NCI-H1436 (cell line): ENCODE data around the gene CR1.
"Not testable (repeated sequence)": the region's sequence is repeated elsewhere in the genome, so short reads cannot be mapped to it uniquely, and the experiment has no call there.

ENCODE experiments used
- DNase-seq: peaks from one replicate; lab custom pipeline; 2025; lab: John Stamatoyannopoulos, UW

Gene CR1

DNA sequence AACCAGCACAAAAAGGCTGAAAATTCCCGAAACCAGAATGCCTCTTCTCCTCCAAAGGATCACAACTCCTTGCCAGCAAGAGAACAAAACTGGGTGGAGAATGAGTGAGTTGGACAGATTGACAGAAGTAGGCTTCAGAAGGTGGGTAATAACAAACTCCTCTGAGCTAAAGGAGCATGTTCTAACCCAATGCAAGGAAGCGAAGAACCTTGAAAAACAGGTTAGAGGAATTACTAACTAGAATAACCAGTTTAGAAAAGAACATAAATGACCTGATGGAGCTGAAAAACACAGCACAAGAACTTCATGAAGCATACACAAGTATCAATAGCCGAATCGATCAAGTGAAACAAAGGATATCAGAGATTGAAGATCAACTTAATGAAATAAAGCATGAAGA is 93.5 kb downstream of the CR1 start:
- DNase-seq = not testable (repeated sequence)

DNA sequence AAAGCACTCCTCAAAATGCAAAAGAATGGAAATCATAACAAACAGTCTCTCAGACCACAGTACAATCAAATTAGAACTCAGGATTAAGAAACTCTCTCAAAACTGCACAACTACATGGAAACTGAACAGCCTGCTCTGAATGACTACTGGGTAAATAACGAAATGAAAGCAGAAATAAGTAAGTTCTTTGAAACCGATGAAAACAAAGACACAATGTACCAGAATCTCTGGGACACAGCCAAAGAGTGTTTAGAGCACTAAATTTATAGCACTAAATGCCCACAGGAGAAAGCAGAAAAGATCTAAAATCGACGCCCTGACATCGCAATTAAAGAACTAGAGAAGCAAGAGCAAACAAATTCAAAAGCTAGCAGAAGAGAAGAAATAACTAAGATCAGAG is 95.2 kb downstream of the CR1 start:
- DNase-seq = not testable (repeated sequence)

DNA sequence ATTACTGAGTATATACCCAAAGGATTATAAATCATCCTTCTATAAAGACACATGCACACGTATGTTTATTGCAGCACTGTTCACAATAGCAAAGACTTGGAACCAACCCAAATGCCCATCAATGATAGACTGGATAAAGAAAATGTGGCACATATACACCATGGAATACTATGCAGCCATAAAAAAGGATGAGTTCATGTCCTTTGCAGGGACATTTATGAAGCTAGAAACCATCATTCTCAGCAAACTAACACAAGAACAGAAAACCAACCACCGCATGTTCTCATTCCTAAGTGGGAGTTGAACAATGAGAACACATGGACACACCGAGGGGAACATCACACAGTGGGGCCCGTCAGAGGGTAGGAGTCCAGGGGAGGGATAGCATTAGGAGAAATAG is 98.1 kb downstream of the CR1 start:
- DNase-seq = not testable (repeated sequence)

DNA sequence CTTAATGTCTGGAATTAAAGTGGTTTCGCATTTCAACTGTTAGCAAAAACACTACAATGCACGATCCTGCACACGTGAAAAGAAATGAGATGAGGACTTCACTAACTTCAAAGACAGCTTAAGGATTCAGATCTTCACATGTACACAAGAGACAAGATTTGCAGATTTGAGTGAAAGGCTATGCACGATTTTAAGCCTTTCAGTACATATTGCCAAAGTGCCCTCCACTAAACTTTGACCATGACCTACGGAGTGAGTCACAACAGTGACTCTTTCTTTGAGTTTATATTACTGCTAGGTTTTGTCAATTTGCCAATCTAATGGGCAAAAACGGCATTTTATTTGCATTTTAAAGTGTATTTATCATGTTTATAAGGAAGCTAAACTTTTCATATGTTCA is 107.8 kb downstream of the CR1 start:
- DNase-seq = no peak

DNA sequence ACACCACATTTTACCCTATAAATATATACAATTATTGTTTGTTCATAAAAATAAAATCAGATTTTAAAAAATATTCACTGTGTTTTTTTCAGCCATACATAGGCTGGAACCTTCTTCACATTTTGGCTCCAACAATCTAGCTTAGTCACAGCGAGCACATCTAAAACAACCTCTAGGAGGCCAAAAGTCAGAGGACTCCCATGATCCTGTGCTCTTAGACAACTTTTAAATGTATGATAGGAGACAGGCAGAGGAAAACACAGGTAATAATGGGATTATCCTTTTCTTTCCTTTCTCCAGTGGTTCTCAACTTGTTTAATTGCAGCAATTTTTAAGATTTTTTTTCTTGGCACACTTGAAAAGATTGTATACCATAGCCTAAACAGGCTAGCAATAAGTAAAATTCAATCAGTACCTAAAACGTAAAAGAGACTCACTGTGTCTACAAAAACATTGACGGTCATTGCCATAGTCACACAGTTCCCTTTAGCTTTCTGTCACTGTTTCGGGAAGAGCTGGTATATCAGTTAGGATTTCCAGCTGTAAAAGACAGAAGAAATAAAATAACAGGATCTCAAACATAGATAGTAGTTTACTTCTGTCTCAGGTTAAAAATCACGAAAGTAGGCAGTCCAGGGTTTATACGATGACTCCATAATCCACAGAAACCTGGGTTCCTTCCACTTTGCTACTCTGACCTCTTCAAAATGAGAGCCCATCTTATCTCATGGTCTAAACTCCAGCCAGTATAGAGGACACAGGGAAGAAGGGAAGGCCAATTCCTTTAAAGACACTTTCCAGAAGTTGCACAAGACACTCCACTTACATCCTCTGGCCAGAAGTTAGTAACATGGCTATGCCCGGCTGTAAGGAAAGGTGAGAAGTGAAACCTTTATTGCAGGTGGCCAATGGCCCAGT is 109.7 kb downstream of the CR1 start:
- no peak for DNase-seq

DNA sequence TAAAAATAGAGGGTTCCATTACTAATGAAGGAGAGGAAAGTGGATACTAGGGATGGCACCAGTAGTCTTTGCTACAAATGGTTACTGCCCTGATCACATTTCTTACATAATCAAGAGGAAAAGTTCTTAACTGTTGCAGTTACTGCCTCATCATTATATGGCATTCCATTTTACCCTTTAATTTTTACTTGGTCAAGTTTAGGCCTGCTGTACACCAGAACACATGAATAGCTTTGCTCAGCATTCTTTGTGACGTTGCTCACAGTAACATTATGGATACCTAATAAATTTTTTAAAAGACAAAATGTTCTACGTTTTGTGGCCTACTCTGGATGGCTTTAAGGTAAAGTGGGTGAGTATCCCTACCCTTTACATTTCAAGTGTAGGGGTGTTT is 110.4 kb downstream of the CR1 start:
- DNase-seq = no peak

DNA sequence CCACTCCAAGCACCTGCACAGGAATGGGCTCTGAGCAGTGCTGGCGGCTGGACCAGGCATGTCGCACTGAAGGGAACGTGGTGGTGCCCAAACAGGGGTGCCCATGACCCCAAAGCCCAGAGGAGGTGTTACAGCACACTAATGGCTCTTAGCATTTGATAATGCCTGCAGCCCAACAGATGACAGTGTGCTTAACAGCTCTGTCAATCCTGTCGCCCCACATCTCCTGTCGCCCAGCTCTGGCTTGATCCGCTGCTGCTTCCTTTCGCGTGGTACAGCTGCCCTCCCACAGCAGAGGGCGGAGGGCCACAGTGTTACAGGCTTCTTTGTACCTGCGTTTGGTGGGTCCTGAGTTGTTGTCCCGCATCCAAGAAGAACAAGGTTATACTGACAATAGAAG is 116.8 kb downstream of the CR1 start:
- no peak for DNase-seq

DNA sequence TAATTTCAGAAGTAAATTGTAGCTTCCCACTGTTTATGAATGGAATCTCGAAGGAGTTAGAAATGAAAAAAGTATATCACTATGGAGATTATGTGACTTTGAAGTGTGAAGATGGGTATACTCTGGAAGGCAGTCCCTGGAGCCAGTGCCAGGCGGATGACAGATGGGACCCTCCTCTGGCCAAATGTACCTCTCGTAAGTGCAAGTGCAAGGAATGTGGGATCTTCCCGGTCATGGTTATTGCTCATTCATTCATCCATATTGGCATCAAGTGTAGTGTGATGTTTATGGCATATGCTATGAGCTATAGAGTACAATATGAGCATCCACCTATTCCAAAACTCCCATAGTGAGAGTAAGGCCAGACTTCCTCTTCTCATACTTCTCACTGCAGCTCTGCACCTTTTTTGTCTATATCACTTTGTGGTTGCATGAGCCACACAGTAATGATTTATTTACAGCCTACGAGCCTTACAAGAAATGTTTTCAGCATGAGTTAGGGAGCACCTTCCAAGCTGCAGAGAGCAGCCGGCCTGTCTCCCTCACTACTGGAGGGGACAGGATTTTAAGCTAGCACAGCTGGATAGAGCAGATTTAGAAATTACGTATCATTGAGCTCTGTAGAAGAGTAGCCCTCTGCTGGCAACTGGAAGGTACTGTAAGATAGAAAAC is 124.0 kb downstream of the CR1 start:
- DNase-seq = peak; percentile 34

DNA sequence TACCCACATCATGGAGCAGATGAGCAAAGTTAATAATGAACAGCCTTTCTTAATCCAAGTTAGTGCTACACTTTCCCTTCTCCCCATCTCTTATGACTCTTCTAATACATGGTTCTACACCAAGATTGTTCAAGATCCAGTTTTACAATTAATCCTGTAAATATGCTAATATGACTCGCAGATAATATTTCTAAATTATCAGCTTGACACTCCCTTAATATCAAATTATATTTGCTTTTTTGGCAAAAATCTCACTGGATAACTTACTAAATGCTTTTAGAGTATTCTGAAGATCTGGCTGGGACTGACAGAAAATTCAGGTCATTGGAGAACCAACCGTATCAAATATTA is 124.6 kb downstream of the CR1 start:
- DNase-seq = no peak

DNA sequence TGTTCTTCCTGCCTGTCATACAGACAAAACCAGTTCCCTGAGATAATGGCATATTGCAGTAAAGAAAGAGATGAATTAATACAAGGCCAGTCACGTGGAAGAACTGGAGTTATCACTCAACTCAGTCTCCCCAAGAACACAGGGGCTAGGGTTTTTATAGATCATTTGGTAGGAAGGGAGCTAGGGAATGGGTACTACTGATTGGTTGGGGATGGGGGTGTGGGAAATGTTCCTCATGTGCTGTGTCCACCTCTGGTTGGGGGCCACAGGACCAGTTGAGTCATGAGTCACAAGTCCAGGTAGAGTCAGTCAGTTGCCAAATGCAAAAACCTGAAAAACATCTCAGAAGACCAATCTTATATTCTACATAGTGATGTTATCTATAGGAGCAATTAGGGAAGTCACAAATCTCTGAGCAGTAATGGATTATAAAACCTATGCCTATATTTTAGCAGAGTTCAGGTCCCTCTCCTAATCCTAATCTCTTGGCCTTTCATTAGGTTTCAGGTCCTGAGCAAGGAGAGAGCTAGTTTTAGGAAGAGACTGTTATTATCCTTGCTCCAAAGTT is 129.6 kb downstream of the CR1 start:
- DNase-seq = not testable (repeated sequence)

DNA sequence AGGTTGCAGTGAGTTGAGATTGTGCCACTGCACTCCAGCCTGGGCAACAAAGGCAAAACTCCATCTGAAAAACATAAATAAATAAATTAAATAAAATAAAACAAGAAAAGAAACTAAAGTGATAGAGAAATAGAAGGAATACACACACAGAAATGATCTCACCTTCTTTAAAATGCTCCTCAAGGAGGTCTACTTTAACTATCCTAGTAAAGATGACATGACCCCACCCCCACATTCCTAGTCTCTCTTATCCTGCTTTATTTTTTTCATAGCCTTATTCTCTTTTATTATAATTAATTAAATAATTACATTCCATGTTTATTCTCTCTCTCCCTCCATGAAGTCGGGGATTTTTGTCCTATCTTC is 131.0 kb downstream of the CR1 start:
- DNase-seq = no peak

DNA sequence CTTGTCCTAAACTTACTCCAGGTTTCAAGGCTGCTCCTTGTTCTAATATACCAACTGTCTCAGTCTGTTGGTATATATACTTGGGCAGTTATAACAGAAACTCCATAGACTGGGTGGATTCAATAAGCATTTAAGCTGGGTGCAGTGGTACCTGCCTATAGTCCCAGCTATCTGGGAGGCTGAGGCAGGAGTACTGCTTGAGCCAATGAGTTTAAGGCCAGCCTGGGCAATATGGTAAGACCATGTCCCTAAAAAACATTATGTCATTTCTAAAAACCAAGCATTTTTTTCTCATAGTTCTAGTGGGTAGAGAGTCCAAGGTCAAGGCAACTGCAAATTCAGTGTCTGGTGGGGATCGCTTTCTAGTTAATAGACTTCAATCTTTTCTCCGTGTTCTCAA is 131.5 kb downstream of the CR1 start:
- no peak for DNase-seq

DNA sequence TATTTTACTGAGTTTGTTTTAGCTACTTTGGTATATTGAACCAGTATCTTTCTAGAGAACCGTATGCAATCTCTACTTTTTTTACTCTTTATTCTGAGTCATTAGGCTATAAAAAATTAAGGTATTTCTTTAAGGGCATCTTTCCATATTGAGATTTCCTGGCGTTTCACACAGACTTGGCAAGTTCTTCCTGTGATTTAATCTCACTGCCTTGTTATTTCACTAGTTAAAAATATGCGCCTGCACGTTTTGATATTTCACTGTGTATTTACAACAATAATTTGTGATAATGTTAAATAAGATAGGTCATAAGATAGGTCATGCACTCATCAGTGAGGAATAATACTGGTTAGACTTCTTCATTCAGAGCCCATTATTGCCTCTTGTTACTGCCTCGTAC is 132.8 kb downstream of the CR1 start:
- no peak for DNase-seq

DNA sequence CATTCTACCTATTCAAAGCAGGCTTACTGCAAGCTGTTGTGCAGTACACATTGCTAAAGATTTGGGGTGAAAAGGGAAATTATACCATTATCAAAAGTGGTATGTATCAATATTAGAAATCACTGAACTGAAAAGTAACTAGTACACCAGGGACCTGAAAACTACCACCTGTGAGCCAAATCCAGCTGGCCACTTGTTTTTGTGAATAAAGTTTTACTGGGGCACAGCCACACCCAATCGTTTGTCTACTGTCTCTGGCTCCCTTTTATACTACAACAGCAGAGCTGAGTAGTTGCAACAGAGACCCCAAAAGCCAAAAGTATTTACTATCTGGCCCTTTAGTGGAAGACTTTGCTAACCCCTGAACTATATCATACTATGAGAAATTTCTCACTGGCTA is 135.2 kb downstream of the CR1 start:
- no peak for DNase-seq

DNA sequence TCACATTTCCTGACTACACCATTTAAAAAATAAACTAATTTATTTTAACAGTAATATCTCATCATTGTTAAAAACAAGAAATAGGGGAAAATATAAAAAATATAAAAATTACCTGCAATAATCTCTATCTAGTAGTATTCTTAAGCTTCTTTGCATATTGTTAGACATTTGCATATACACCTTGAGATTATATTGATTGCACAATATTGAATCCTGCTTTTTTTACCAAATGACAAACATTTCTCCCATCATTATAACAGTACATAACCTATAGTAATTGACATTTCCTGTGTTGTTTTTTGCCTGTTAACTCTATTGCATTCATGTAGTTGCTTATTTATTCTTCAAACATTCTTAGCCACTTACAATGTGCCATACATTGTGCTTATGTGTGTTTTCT is 137.3 kb downstream of the CR1 start:
- DNase-seq = no peak

DNA sequence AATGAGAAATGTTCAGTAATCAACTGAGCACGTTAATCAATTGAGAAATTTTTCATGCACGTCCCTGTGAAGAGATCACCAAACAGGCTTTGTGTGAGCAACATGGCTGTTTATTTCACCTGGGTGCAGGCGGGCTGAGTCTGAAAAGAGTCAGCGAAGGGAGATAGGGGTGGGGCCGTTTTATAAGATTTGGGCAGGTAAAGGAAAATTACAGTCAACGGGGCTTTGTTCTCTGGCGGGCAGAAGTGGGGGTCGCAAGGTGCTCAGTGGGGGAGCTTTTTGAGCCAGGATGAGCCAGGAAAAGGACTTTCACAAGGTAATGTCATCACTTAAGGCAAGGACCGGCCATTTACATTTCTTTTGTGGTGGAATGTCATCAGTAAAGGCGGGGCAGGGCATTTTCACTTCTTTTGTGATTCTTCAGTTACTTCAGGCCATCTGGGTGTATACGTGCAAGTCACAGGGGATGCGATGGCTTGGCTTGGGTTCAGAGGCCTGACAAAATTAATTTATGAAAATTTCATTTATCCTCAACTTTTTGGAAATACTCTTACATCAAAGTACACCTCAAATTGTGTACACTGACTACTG is 137.8 kb downstream of the CR1 start:
- not testable (repeated sequence) for DNase-seq

DNA sequence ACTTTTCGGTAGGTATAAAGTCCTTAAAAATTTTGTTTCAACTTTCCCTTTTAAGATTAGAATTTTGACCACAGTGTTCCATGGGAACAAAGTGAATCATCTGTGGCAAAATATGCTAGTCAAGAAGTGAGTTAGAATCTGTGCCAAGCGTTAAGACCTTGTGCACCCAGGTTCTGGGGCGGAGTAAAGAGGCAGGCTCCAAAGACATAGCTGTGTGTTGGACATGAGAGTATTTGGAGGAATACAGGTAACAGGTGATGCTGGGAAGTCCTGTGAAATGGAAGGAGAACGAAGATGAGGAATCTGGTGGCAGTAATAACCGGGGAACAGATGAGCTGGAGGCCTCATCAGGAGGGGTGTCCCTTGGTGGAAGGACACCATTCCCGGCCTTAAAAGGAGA is 138.3 kb downstream of the CR1 start:
- not testable (repeated sequence) for DNase-seq

DNA sequence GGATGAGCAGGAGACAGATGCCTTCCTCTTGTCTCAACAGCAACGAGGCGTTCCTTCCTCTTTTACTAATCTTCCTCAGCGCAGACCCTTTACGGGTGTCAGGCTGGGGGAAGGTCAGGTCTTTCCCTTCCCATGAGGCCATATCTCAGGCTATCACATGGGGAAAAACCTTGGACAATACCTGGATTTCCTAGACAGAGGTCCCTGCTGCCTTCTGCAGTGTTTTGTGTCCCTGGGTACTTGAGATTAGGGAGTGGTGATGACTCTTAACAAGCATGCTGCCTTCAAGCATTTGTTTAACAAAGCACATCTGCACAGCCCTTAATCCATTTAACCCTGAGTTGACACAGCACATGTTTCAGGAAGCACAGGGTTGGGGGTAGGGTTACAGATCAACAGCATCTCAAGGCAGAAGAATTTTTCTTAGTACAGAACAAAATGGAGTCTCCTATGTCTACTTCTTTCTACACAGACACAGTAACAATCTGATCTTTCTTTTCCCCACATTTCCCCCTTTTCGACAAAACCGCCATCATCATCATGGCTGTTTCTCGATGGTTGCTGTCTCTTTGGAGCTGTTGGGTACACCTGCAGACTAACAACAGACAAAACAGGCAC is 139.7 kb downstream of the CR1 start:
- not testable (repeated sequence) for DNase-seq

DNA sequence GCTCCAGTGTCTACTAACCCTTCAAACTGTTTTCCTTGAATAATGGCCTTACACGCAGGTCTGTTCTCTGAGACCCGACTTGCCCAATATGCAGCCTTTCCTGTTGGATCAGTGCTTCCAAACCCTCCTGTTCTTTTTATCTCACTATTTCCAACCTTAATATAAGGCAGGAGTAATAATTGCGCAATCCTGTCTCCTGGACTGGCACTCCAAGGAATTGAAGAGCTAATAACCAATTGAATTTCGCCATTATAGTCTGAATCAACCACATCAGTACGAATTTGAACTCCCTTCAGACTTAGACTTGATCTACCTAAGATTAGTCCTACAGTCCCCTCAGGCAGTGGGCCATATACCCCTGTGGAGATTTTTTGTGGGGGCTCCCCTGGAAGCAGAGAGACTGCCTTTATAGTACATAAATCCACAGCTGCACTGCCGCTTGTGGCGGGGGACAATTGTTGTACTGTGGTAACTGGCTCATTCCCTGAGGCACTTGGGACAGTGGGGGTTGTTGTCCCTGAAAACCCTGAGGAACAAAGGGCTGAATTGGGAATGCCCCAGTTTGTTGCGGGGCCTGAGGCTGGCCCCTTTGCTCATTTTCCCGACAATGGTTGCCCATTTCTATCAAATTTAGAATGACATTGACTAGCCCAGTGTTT is 142.7 kb downstream of the CR1 start:
- not testable (repeated sequence) for DNase-seq

DNA sequence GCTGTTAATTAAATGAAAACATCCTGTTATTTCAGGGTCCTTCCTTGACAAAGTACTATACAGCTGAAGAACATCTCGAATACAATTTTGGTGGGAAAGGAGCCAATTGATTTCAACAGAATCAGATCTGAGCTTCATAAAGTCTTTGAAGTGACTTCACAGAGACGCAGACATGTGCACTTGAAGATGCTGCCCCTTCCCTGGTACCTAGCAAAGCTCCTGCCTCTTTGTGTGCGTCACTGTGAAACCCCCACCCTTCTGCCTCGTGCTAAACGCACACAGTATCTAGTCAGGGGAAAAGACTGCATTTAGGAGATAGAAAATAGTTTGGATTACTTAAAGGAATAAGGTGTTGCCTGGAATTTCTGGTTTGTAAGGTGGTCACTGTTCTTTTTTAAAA is 143.4 kb downstream of the CR1 start:
- not testable (repeated sequence) for DNase-seq

DNA sequence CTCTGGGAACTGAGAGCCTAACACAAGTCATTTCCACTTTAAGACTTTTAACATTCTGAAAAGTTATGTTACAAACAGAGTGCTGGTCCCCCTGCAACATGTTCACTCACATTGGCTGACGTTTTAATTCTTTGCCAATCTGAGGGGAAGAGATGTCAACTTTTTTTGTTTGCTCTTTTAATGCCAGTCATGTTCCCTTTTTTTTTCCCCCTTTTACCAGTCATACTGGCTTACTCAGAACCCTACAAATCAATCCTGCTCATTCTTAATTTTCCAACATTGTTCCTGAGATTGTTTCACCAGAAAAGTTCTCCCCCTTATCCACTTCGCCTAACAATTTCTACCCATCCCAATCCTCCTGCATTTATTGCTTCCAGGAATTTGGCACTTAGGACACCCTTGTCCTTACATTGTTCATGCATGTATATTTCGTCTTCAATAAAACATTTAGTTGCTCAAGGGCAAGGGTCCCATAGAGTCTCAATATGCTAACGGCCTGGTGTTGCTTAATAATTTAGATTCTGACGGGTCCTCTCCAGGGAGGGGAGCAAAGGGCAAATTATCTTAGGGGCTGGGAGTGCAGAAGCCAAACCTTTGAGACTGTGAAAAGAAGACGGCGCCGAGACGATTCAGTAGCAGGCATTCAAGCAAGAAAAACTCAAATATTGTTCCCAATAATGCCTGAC is 148.4 kb downstream of the CR1 start:
- no peak for DNase-seq
